Natural killer cell treated with Interleukin-12 subunit alpha and Interleukin-12 subunit beta and Interleukin-15 and Interleukin-18, amount 100 ng/mL, for 72 hours (primary cell): ENCODE measurements around the gene EIF4ENIF1. TPM values are rescaled to one million over a fixed set of nuclear protein-coding genes. Genes with fewer than 3 reads are reported as not detected.
"Not testable (repeated sequence)": the region's sequence is repeated elsewhere in the genome, so short reads cannot be mapped to it uniquely, and the experiment has no call there.

Source experiments
- ATAC-seq, 2 donors: fragments of 150-1000 bp; cut with Tn5 transposase in 1 of 2; sonication (Bioruptor Pico), chemical (Tn5 transposase) in 1 of 2; 2 replicates each; pipeline ENCODE4 v1.10.0; 2021
- DNase-seq: peaks from one replicate; pipeline ENCODE4 v3.0.0; 2022; ENCODE audit warnings: low spot score
- H3K27ac Mint-ChIP-seq, 2 donors: 1 replicate in 1 of 2; 2 replicates in 1 of 2; pipeline ENCODE4 v1.8.0; 2022; ENCODE audit warnings: mixed read lengths in 2 of 2, mild to moderate bottlenecking in 1 of 2, moderate library complexity in 1 of 2
- H3K27me3 Mint-ChIP-seq, 2 donors: 1 replicate in 1 of 2; 2 replicates in 1 of 2; pipeline ENCODE4 v1.8.0; 2022; ENCODE audit warnings: mixed read lengths in 2 of 2
- H3K36me3 Mint-ChIP-seq: one replicate; pipeline ENCODE4 v1.8.0; 2022; ENCODE audit warnings: mixed read lengths
- H3K4me1 Mint-ChIP-seq, 2 donors: 1 replicate in 1 of 2; 2 replicates in 1 of 2; pipeline ENCODE4 v1.8.0; 2022; ENCODE audit warnings: low read depth in 2 of 2, mixed read lengths in 2 of 2, mild to moderate bottlenecking in 1 of 2
- H3K4me3 Mint-ChIP-seq: one replicate; pipeline ENCODE4 v1.8.0; 2022; ENCODE audit warnings: mixed read lengths
- H3K9me3 Mint-ChIP-seq: 2 replicates; pipeline ENCODE4 v1.8.0; 2022; ENCODE audit warnings: mixed read lengths
- total RNA-seq, 2 donors: library from RNA; stranded (reverse); gene quantifications; one replicate each; pipeline ENCODE4 v1.2.3, GENCODE V29; 2022

EIF4ENIF1 gene
- total RNA-seq, 2 donors from 2014 or later, result 83.4 to 107 TPM

- Mint-ChIP-seq H3K36me3 (peaks cover 22% of the 10 kb centered on the region), H3K4me1 (peaks cover 45 to 49% of the 10 kb centered on the region in 2 donors), H3K27me3 (no peaks in the 10 kb centered on the region), H3K4me3 (peak overlapping the region; percentile 67), H3K9me3 (no peaks in the 10 kb centered on the region), H3K27ac (peak overlapping the region; percentile 63 to 76)
- ATAC-seq (no peak), DNase-seq (no peak)
Measured at GRCh38 chr22:31486951-31487350, 2.7 kb downstream of the EIF4ENIF1 start.

GRCh38 chr22:31486369-31486768 lies 3.3 kb downstream of the EIF4ENIF1 start:
- not testable (repeated sequence) for DNase-seq, H3K4me3 Mint-ChIP-seq, ATAC-seq, H3K27me3 Mint-ChIP-seq, H3K9me3 Mint-ChIP-seq
- H3K36me3 Mint-ChIP-seq, result peaks cover 28% of the 10 kb centered on the region
- peaks cover 47 to 48% of the 10 kb centered on the region in 2 donors for H3K4me1 Mint-ChIP-seq
- H3K27ac Mint-ChIP-seq, result peak overlapping the region in 1 of 2 donors; percentile 63

GRCh38 chr22:31482470-31482869 lies 7.2 kb downstream of the EIF4ENIF1 start:
- peaks cover 30 to 33% of the 10 kb centered on the region in 2 donors for H3K4me1 Mint-ChIP-seq
- H3K27ac Mint-ChIP-seq, H3K27me3 Mint-ChIP-seq, H3K9me3 Mint-ChIP-seq, H3K4me3 Mint-ChIP-seq, DNase-seq, ATAC-seq: not testable (repeated sequence)
- peaks cover 37% of the 10 kb centered on the region for H3K36me3 Mint-ChIP-seq

GRCh38 chr22:31481129-31481528 lies 8.5 kb downstream of the EIF4ENIF1 start:
- Mint-ChIP-seq H3K36me3 (peaks cover 34% of the 10 kb centered on the region), H3K27me3 (no peaks in the 10 kb centered on the region), H3K4me1 (peaks cover 29 to 30% of the 10 kb centered on the region in 2 donors), H3K27ac (no peak overlapping the region), H3K9me3 (no peaks in the 10 kb centered on the region), H3K4me3 (no peak overlapping the region)
- ATAC-seq (no peak), DNase-seq (no peak)

- Mint-ChIP-seq H3K27me3 (no peaks in the 10 kb centered on the region), H3K9me3 (no peaks in the 10 kb centered on the region), H3K27ac (peak overlapping the region; percentile 19 to 42), H3K4me3 (peak overlapping the region; percentile 32), H3K36me3 (peaks cover 17% of the 10 kb centered on the region), H3K4me1 (peaks cover 25 to 28% of the 10 kb centered on the region in 2 donors)
- no peak for ATAC-seq
- DNase-seq, result no peak
Measured at GRCh38 chr22:31477329-31477728, 12.3 kb downstream of the EIF4ENIF1 start.

- H3K4me1 Mint-ChIP-seq, result peaks cover 22 to 28% of the 10 kb centered on the region in 2 donors
- peak overlapping the region in 1 of 2 donors; percentile 21 for H3K27ac Mint-ChIP-seq
- DNase-seq, result no peak
- H3K9me3 Mint-ChIP-seq, result no peaks in the 10 kb centered on the region
- no peaks in the 10 kb centered on the region for H3K27me3 Mint-ChIP-seq
- peaks cover 8% of the 10 kb centered on the region for H3K36me3 Mint-ChIP-seq
- peak in 1 of 2 donors; percentile 70 for ATAC-seq
- peak overlapping the region; percentile 25 for H3K4me3 Mint-ChIP-seq
Measured at GRCh38 chr22:31475800-31476199, 13.8 kb downstream of the EIF4ENIF1 start.

GRCh38 chr22:31474743-31475142 lies 14.9 kb downstream of the EIF4ENIF1 start:
- ATAC-seq, result no peak
- Mint-ChIP-seq H3K27ac (peak overlapping the region in 1 of 2 donors; percentile 76), H3K36me3 (peaks cover 8% of the 10 kb centered on the region), H3K27me3 (no peaks in the 10 kb centered on the region), H3K9me3 (no peaks in the 10 kb centered on the region), H3K4me3 (no peak overlapping the region), H3K4me1 (peaks cover 22 to 28% of the 10 kb centered on the region in 2 donors)
- no peak for DNase-seq

- Mint-ChIP-seq H3K9me3 (no peaks in the 10 kb centered on the region), H3K4me1 (peaks cover 0 to 12% of the 10 kb centered on the region in 2 donors), H3K27ac (no peak overlapping the region), H3K4me3 (no peak overlapping the region), H3K27me3 (no peaks in the 10 kb centered on the region), H3K36me3 (peaks cover 11% of the 10 kb centered on the region)
- no peak for ATAC-seq
- DNase-seq, result no peak
Measured at GRCh38 chr22:31465307-31465706, 24.3 kb downstream of the EIF4ENIF1 start.

- Mint-ChIP-seq H3K36me3 (peaks cover 22% of the 10 kb centered on the region), H3K9me3 (no peaks in the 10 kb centered on the region), H3K4me1 (peaks cover 0 to 16% of the 10 kb centered on the region in 2 donors), H3K4me3 (no peak overlapping the region), H3K27ac (no peak overlapping the region), H3K27me3 (no peaks in the 10 kb centered on the region)
- no peak for ATAC-seq
- DNase-seq, result no peak
Measured at GRCh38 chr22:31461699-31462098, 27.9 kb downstream of the EIF4ENIF1 start.

GRCh38 chr22:31451709-31452571 lies 37.7 kb downstream of the EIF4ENIF1 start:
- Mint-ChIP-seq H3K27me3 (no peaks in the 10 kb centered on the region), H3K36me3 (peaks cover 11% of the 10 kb centered on the region), H3K27ac (peak overlapping the region in 1 of 2 donors; percentile 45)

GRCh38 chr22:31449506-31449905 lies 40.1 kb downstream of the EIF4ENIF1 start:
- ATAC-seq (no peak), DNase-seq (no peak)
- Mint-ChIP-seq H3K9me3 (no peaks in the 10 kb centered on the region), H3K27me3 (no peaks in the 10 kb centered on the region), H3K4me1 (peaks cover 9 to 11% of the 10 kb centered on the region in 2 donors), H3K36me3 (peaks cover 21% of the 10 kb centered on the region), H3K27ac (no peak overlapping the region), H3K4me3 (no peak overlapping the region)

More at GRCh38 chr22:31451709-31452571, 37.7 kb downstream of the EIF4ENIF1 start:
- ATAC-seq, result peak in 1 of 2 donors; percentile 73
- peaks cover 7 to 11% of the 10 kb centered on the region in 2 donors for H3K4me1 Mint-ChIP-seq
- no peak for DNase-seq
- no peak overlapping the region for H3K4me3 Mint-ChIP-seq
- H3K9me3 Mint-ChIP-seq, result no peaks in the 10 kb centered on the region

GRCh38 chr22:31448382-31448781 lies 41.3 kb downstream of the EIF4ENIF1 start:
- Mint-ChIP-seq H3K36me3 (peaks cover 21% of the 10 kb centered on the region), H3K4me1 (peaks cover 9 to 11% of the 10 kb centered on the region in 2 donors), H3K27me3 (no peaks in the 10 kb centered on the region), H3K27ac (no peak overlapping the region), H3K9me3 (no peaks in the 10 kb centered on the region), H3K4me3 (no peak overlapping the region)
- ATAC-seq (no peak), DNase-seq (no peak)

- Mint-ChIP-seq H3K27me3 (no peaks in the 10 kb centered on the region), H3K4me3 (no peak overlapping the region), H3K9me3 (no peaks in the 10 kb centered on the region), H3K36me3 (peaks cover 26% of the 10 kb centered on the region), H3K27ac (no peak overlapping the region), H3K4me1 (peaks cover 8 to 9% of the 10 kb centered on the region in 2 donors)
- DNase-seq, result no peak
- no peak for ATAC-seq
Measured at GRCh38 chr22:31447337-31447736, 42.3 kb downstream of the EIF4ENIF1 start.

- Mint-ChIP-seq H3K36me3 (peaks cover 30% of the 10 kb centered on the region), H3K4me3 (no peak overlapping the region), H3K27ac (no peak overlapping the region), H3K27me3 (no peaks in the 10 kb centered on the region), H3K9me3 (no peaks in the 10 kb centered on the region), H3K4me1 (peaks cover 3 to 5% of the 10 kb centered on the region in 2 donors)
- DNase-seq (no peak), ATAC-seq (no peak)
Measured at GRCh38 chr22:31446767-31447166, 42.9 kb downstream of the EIF4ENIF1 start.
